PC-9 (cell line): Measurements from ENCODE around the gene FAM120A. TPM values are rescaled to one million over a fixed set of nuclear protein-coding genes. Genes with fewer than 3 reads are reported as not detected.

Source experiments
- BruUV-seq: library from RNA; stranded (reverse); fragments of 400-500 nt; replicated peaks from 2 replicates; lab custom pipeline; 2021; lab: Mats Ljungman, UMichigan
- CTCF ChIA-PET: fragments of 300-600 bp; sonication (Branson Sonifier 250); formaldehyde crosslinking; loops from one replicate; lab custom pipeline; 2022; ENCODE audit warnings: antibody characterized with exemption; lab: Charles Lee
- POLR2A ChIA-PET: fragments of 300-600 bp; sonication (Branson Sonifier 250); formaldehyde crosslinking; loops from one replicate; lab custom pipeline; 2022; ENCODE audit warnings: antibody characterized with exemption; ENCODE audit not compliant: unreplicated experiment; lab: Charles Lee
- DNase-seq, 2 experiments: peaks; one replicate each; pipeline versions ENCODE4 v3.0.0 to v3.0.0-alpha.2; 2015 to 2022; ENCODE audit warnings: mixed read lengths in 1 of 2
- H2AFZ ChIP-seq: fragments of 200-600 bp; sonication (generic); 2 replicates; pipeline ENCODE4 v1.8.1; 2017; ENCODE audit warnings: antibody characterized with exemption
- H3F3A ChIP-seq: fragments of 200-600 bp; sonication (generic); 2 replicates; pipeline ENCODE4 v1.8.1; 2017; ENCODE audit warnings: antibody characterized with exemption, mild to moderate bottlenecking, low read depth; ENCODE audit not compliant: insufficient read depth
- H3K27ac ChIP-seq: fragments of 200-600 bp; sonication (generic); 2 replicates; pipeline ENCODE4 v1.6.1; 2016; ENCODE audit warnings: mixed run types
- H3K27me3 ChIP-seq: fragments of 200-600 bp; sonication (generic); 2 replicates; pipeline ENCODE4 v1.6.1; 2016; ENCODE audit warnings: low read depth, mixed run types; ENCODE audit not compliant: insufficient read depth
- H3K36me3 ChIP-seq: fragments of 200-600 bp; sonication (generic); 2 replicates; pipeline ENCODE4 v1.6.1; 2016; ENCODE audit warnings: low read depth, mixed run types
- H3K4me1 ChIP-seq: fragments of 200-600 bp; sonication (generic); replicated peaks from 2 replicates; pipeline ENCODE4 v1.6.1; 2016; ENCODE audit warnings: mixed run types; ENCODE audit not compliant: insufficient read depth
- H3K4me2 ChIP-seq: fragments of 200-600 bp; sonication (generic); 2 replicates; pipeline ENCODE4 v1.6.1; 2017; ENCODE audit warnings: mixed run types
- H3K4me3 ChIP-seq: fragments of 200-600 bp; sonication (generic); 2 replicates; pipeline ENCODE4 v1.6.1; 2016; ENCODE audit warnings: mixed run types
- H3K79me2 ChIP-seq: fragments of 200-600 bp; sonication (generic); 2 replicates; pipeline ENCODE4 v1.6.1; 2017; ENCODE audit warnings: low read depth, mixed run types
- H3K9me2 ChIP-seq: fragments of 200-600 bp; sonication (generic); 2 replicates; pipeline ENCODE4 v1.8.1; 2017; ENCODE audit warnings: mild to moderate bottlenecking; ENCODE audit not compliant: insufficient read depth
- H3K9me3 ChIP-seq: fragments of 200-600 bp; sonication (generic); 2 replicates; pipeline ENCODE4 v1.8.1; 2016; ENCODE audit warnings: low read depth; ENCODE audit not compliant: insufficient read depth
- H4K20me1 ChIP-seq: fragments of 200-600 bp; sonication (generic); 2 replicates; pipeline ENCODE4 v1.8.1; 2017; ENCODE audit not compliant: insufficient read depth
- EZH2 ChIP-seq: fragments of 200-600 bp; sonication (generic); IDR thresholded peaks from 2 replicates; pipeline ENCODE4 v1.8.0; 2017; ENCODE audit warnings: antibody characterized with exemption, low read depth
- intact Hi-C: fragments of 100-400 bp; cut with micrococcal nuclease; formaldehyde crosslinking; loops from one replicate; pipeline ENCODE4 v1.10.0; 2022; ENCODE audit not compliant: unreplicated experiment
- total RNA-seq: library from RNA; stranded (reverse); gene quantifications from 2 replicates; pipeline ENCODE4 v1.2.3, GENCODE V29; 2021
- TF ChIP-seq, protein P1 (sequence below): fragments of 200-600 bp; sonication (generic); conservative IDR thresholded peaks from 2 replicates; pipeline ENCODE4 v1.6.1; 2017; ENCODE audit warnings: mixed run types, antibody characterized with exemption, mild to moderate bottlenecking, moderate library complexity

Gene FAM120A
- total RNA-seq, 1 experiment from 2014 or later = 171 TPM

- no peaks in the 10 kb centered on the region for H3K9me2 ChIP-seq
- no peaks in the 10 kb centered on the region for H3K36me3 ChIP-seq
- no peaks in the 10 kb centered on the region for H3F3A ChIP-seq
- H3K9me3 ChIP-seq = no peaks in the 10 kb centered on the region
- H3K4me2 ChIP-seq = no peak overlapping the region
- no peaks in the 10 kb centered on the region for H3K27me3 ChIP-seq
- intact Hi-C loops = no loop called here
- no peaks in the 10 kb centered on the region for H3K79me2 ChIP-seq
- CTCF ChIA-PET = no interaction called here
- no peaks in the 10 kb centered on the region for H3K4me1 ChIP-seq
- H3K4me3 ChIP-seq = no peak overlapping the region
- no peak overlapping the region for H3K27ac ChIP-seq
- POLR2A ChIA-PET = no interaction called here
- no peak overlapping the region for H2AFZ ChIP-seq
- no peaks in the 10 kb centered on the region; the same call in 1 of the 2 replicates for H4K20me1 ChIP-seq
- no TSS peak for BruUV-seq
- no peak for TF ChIP-seq EZH2
- TF ChIP-seq, protein P1, sequence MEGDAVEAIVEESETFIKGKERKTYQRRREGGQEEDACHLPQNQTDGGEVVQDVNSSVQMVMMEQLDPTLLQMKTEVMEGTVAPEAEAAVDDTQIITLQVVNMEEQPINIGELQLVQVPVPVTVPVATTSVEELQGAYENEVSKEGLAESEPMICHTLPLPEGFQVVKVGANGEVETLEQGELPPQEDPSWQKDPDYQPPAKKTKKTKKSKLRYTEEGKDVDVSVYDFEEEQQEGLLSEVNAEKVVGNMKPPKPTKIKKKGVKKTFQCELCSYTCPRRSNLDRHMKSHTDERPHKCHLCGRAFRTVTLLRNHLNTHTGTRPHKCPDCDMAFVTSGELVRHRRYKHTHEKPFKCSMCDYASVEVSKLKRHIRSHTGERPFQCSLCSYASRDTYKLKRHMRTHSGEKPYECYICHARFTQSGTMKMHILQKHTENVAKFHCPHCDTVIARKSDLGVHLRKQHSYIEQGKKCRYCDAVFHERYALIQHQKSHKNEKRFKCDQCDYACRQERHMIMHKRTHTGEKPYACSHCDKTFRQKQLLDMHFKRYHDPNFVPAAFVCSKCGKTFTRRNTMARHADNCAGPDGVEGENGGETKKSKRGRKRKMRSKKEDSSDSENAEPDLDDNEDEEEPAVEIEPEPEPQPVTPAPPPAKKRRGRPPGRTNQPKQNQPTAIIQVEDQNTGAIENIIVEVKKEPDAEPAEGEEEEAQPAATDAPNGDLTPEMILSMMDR = no peak
- DNase-seq = no peak
Observed at GRCh38 chr9:93597871-93598646, 146.6 kb downstream of the FAM120A start.

- CTCF ChIA-PET = no interaction called here
- POLR2A ChIA-PET = no interaction called here
Observed at GRCh38 chr9:93598647-93599241, 147.3 kb downstream of the FAM120A start.

GRCh38 chr9:93599571-93600403, 148.3 kb downstream of the FAM120A start:
- Histone ChIP-seq H4K20me1 (no peaks in the 10 kb centered on the region), H3K4me1 (no peaks in the 10 kb centered on the region), H3K4me3 (no peak overlapping the region), H3F3A (no peaks in the 10 kb centered on the region), H3K27ac (no peak overlapping the region), H3K9me3 (no peaks in the 10 kb centered on the region), H2AFZ (no peak overlapping the region), H3K4me2 (no peak overlapping the region), H3K9me2 (no peaks in the 10 kb centered on the region), H3K79me2 (no peaks in the 10 kb centered on the region), H3K36me3 (no peaks in the 10 kb centered on the region), H3K27me3 (no peaks in the 10 kb centered on the region)
- BruUV-seq = no TSS peak
- DNase-seq = no peak
- intact Hi-C loops = loop anchor here (2.0 kb wide), 1 partner anchor 33 kb away; no protein-coding TSS in a partner anchor
- TF ChIP-seq EZH2 = no peak
- TF ChIP-seq, protein P1 = no peak
- ChIA-PET CTCF (interaction anchor here (0.6 to 1.1 kb wide), 2 partner anchors 34 to 1135 kb away, joined by 3 read pairs; no protein-coding TSS in a partner anchor), POLR2A (no interaction called here)

More at GRCh38 chr9:93598647-93599241, 147.3 kb downstream of the FAM120A start:
- H4K20me1 ChIP-seq = no peaks in the 10 kb centered on the region
- H3K4me3 ChIP-seq = no peak overlapping the region
- H3K27me3 ChIP-seq = no peaks in the 10 kb centered on the region
- intact Hi-C loops = no loop called here
- TF ChIP-seq, protein P1 = no peak
- TF ChIP-seq EZH2 = no peak
- no peak overlapping the region for H3K27ac ChIP-seq
- no peaks in the 10 kb centered on the region for H3K9me3 ChIP-seq
- no peaks in the 10 kb centered on the region for H3K79me2 ChIP-seq
- no peaks in the 10 kb centered on the region for H3K4me1 ChIP-seq
- DNase-seq = no peak
- H3K36me3 ChIP-seq = no peaks in the 10 kb centered on the region
- H3F3A ChIP-seq = no peaks in the 10 kb centered on the region
- no peak overlapping the region for H2AFZ ChIP-seq
- no peaks in the 10 kb centered on the region for H3K9me2 ChIP-seq
- BruUV-seq = no TSS peak
- no peak overlapping the region for H3K4me2 ChIP-seq
